Measurements from ENCODE around the gene UNC119. TPM values are rescaled to one million over a fixed set of nuclear protein-coding genes. Genes with fewer than 3 reads are reported as not detected.

UNC119 gene
- total RNA-seq, 1 donor from 2014 or later = 57.2 TPM

GRCh38 chr17:28554565-28554964, 2.1 kb upstream of the UNC119 start:
- Mint-ChIP-seq H3K4me1 (ENCODE audit: low read depth, unreplicated experiment) (peaks cover 14% of the 10 kb centered on the region), H3K9me3 (ENCODE audit: unreplicated experiment) (peaks cover 6% of the 10 kb centered on the region), H3K36me3 (ENCODE audit: unreplicated experiment) (no peaks in the 10 kb centered on the region), H3K27me3 (ENCODE audit: unreplicated experiment) (peaks cover 9% of the 10 kb centered on the region), H3K4me3 (ENCODE audit: unreplicated experiment) (no peak overlapping the region), H3K27ac (ENCODE audit: unreplicated experiment) (no peak overlapping the region)
- TF ChIP-seq, protein P1, sequence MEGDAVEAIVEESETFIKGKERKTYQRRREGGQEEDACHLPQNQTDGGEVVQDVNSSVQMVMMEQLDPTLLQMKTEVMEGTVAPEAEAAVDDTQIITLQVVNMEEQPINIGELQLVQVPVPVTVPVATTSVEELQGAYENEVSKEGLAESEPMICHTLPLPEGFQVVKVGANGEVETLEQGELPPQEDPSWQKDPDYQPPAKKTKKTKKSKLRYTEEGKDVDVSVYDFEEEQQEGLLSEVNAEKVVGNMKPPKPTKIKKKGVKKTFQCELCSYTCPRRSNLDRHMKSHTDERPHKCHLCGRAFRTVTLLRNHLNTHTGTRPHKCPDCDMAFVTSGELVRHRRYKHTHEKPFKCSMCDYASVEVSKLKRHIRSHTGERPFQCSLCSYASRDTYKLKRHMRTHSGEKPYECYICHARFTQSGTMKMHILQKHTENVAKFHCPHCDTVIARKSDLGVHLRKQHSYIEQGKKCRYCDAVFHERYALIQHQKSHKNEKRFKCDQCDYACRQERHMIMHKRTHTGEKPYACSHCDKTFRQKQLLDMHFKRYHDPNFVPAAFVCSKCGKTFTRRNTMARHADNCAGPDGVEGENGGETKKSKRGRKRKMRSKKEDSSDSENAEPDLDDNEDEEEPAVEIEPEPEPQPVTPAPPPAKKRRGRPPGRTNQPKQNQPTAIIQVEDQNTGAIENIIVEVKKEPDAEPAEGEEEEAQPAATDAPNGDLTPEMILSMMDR (IDR thresholded peaks at IDR 0.05; ENCODE audit: partially characterized antibody, unreplicated experiment) = no peak
- no peak for DNase-seq

DNA sequence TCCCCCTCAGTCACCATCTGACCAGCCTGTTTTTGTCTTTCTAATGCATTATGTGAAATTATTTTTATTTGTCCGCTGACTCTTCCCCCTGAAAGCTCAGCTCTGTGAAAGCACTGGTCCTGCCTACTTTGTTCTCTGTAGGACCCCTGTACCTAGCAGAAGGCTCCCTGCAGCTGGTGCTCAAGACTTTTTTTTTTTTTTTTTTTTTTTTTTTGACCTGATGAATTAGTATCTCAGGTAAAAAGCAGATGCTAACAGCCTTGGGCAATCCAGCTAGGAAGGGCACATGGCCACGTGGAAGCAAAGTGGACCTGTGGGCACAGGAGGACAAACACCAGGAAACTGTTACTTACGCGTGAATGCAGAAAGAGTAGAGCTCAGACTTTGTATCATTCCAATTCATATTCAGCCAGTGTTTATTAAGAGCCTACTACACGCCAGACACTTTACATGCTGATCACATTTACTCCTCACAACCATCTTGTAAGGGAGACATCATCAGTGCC, 629 bp upstream of the UNC119 start:
- no peak for DNase-seq
- peaks cover 11% of the 10 kb centered on the region for H3K27me3 Mint-ChIP-seq (ENCODE audit: unreplicated experiment)
- TF ChIP-seq, protein P1 (IDR thresholded peaks at IDR 0.05; ENCODE audit: partially characterized antibody, unreplicated experiment) = no peak
- H3K4me1 Mint-ChIP-seq (ENCODE audit: low read depth, unreplicated experiment) = peaks cover 14% of the 10 kb centered on the region
- H3K36me3 Mint-ChIP-seq (ENCODE audit: unreplicated experiment) = no peaks in the 10 kb centered on the region
- peak overlapping the region; percentile 89 for H3K4me3 Mint-ChIP-seq (ENCODE audit: unreplicated experiment)
- peaks cover 6% of the 10 kb centered on the region for H3K9me3 Mint-ChIP-seq (ENCODE audit: unreplicated experiment)
- peak overlapping the region; percentile 95 for H3K27ac Mint-ChIP-seq (ENCODE audit: unreplicated experiment)

DNA sequence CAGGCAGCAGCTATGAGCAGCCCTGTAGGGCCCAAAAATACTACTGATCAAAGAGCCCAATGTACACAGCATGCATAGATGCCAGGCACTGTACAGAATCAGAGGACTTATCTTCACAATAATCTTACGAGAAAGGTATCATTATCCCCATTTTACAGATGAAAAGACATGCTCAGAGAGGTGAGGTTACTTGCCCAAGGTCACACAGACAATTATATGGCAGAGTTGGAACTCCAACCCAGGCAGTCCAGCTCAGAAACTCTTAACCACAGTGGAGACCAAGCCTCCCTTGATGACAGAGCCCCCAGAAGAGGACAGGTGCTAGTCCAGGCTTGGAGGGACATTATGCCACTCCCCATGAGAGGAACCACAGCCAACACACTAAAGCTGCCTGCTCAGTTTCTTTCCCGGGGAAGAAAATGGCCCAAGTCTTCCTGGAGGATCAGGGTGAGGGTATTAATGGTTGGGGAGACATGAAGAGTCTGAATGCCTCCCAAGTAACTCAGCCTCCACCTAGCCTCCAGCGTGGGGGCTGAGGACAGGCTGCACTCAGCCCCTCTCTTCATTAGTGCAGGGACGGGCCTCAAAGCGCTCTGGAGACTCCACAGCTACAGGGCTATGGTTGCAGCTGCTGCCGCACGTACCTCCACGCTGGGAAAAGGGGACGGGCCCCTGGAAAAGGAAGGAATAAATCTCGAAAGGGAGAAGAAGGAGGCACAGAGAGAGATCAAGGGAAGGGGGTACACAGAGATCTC, 826 bp downstream of the UNC119 start:
- Mint-ChIP-seq H3K4me3 (ENCODE audit: unreplicated experiment) (peak overlapping the region; percentile 94), H3K27me3 (ENCODE audit: unreplicated experiment) (peaks cover 11% of the 10 kb centered on the region), H3K4me1 (ENCODE audit: low read depth, unreplicated experiment) (peaks cover 14% of the 10 kb centered on the region), H3K9me3 (ENCODE audit: unreplicated experiment) (peaks cover 6% of the 10 kb centered on the region), H3K36me3 (ENCODE audit: unreplicated experiment) (no peaks in the 10 kb centered on the region), H3K27ac (ENCODE audit: unreplicated experiment) (peak overlapping the region; percentile 87)
- TF ChIP-seq, protein P1 (IDR thresholded peaks at IDR 0.05; ENCODE audit: partially characterized antibody, unreplicated experiment) = no peak
- peak; percentile 39 for DNase-seq

GRCh38 chr17:28550858-28551257, 1.6 kb downstream of the UNC119 start:
- no peak for DNase-seq
- no peaks in the 10 kb centered on the region for H3K36me3 Mint-ChIP-seq (ENCODE audit: unreplicated experiment)
- H3K27me3 Mint-ChIP-seq (ENCODE audit: unreplicated experiment) = peaks cover 11% of the 10 kb centered on the region
- H3K4me1 Mint-ChIP-seq (ENCODE audit: low read depth, unreplicated experiment) = peaks cover 14% of the 10 kb centered on the region
- peak overlapping the region; percentile 94 for H3K4me3 Mint-ChIP-seq (ENCODE audit: unreplicated experiment)
- no peak overlapping the region for H3K27ac Mint-ChIP-seq (ENCODE audit: unreplicated experiment)
- TF ChIP-seq, protein P1 (IDR thresholded peaks at IDR 0.05; ENCODE audit: partially characterized antibody, unreplicated experiment) = no peak
- H3K9me3 Mint-ChIP-seq (ENCODE audit: unreplicated experiment) = peaks cover 6% of the 10 kb centered on the region
